Fibroblast of the aortic adventitia (primary cell): Measurements from ENCODE around the gene FIGN. TPM values are rescaled to one million over a fixed set of nuclear protein-coding genes. Genes with fewer than 3 reads are reported as not detected.

Experiments used
- DNase-seq: peaks from one replicate; pipeline ENCODE4 v3.0.0-alpha.2; 2010; ENCODE audit warnings: low read depth
- H3K4me3 ChIP-seq: 2 replicates; pipeline ENCODE4 v1.5.1; 2011; ENCODE audit warnings: low read depth, mild to moderate bottlenecking, control low read depth, low read length, moderate library complexity
- CTCF ChIP-seq: IDR thresholded peaks from 2 replicates; pipeline ENCODE4 v1.5.1; 2011; ENCODE audit warnings: mild to moderate bottlenecking, low read length, control low read depth, inconsistent platforms; ENCODE audit not compliant: insufficient read depth
- total RNA-seq: library from RNA; depleted of rRNA; stranded (reverse); fragments of >200 nt; gene quantifications from 2 replicates; pipeline ENCODE4 v1.2.3, GENCODE V29; 2012; ENCODE audit warnings: low replicate concordance

Gene FIGN
- total RNA-seq, 1 donor: 4.1 TPM

- no peak for DNase-seq
Measured at GRCh38 chr2:163592954-163593622, 142.7 kb downstream of the FIGN start.

GRCh38 chr2:163591461-163591860 is 144.3 kb downstream of the FIGN start:
- no peak for DNase-seq
- TF ChIP-seq CTCF: no peak
- no peak overlapping the region for H3K4me3 ChIP-seq

More at GRCh38 chr2:163592954-163593622, 142.7 kb downstream of the FIGN start:
- no peak overlapping the region for H3K4me3 ChIP-seq
- no peak for TF ChIP-seq CTCF

GRCh38 chr2:163580757-163581156 is 155.1 kb downstream of the FIGN start:
- no peak for TF ChIP-seq CTCF
- H3K4me3 ChIP-seq: no peak overlapping the region
- DNase-seq: no peak

GRCh38 chr2:163574309-163574708 is 161.5 kb downstream of the FIGN start:
- no peak for TF ChIP-seq CTCF
- H3K4me3 ChIP-seq: no peak overlapping the region
- DNase-seq: no peak

- H3K4me3 ChIP-seq: no peak overlapping the region
- DNase-seq: no peak
- no peak for TF ChIP-seq CTCF
Measured at GRCh38 chr2:163573652-163574051, 162.2 kb downstream of the FIGN start.

- DNase-seq: no peak
- H3K4me3 ChIP-seq: no peak overlapping the region
- TF ChIP-seq CTCF: no peak
Measured at GRCh38 chr2:163572850-163573249, 163.0 kb downstream of the FIGN start.

- H3K4me3 ChIP-seq: no peak overlapping the region
- DNase-seq: no peak
- TF ChIP-seq CTCF: no peak
Measured at GRCh38 chr2:163571423-163572102, 164.2 kb downstream of the FIGN start.
